GM18520 (cell line): Measurements from ENCODE around the gene CDH4.

Experiments
- ATAC-seq: cut with Tn5 transposase; IDR thresholded peaks from one replicate; pipeline ENCODE4 v1.9.1; 2021; ENCODE audit not compliant: unreplicated experiment

Gene CDH4

GRCh38 chr20:61790116-61790827 lies 538.2 kb downstream of the CDH4 start:
- no peak for ATAC-seq

- ATAC-seq = no peak
Observed at GRCh38 chr20:61791995-61792394, 539.9 kb downstream of the CDH4 start.

GRCh38 chr20:61795669-61796630 lies 543.9 kb downstream of the CDH4 start:
- no peak for ATAC-seq

- no peak for ATAC-seq
Observed at GRCh38 chr20:61796738-61797137, 544.7 kb downstream of the CDH4 start.

- no peak for ATAC-seq
Observed at GRCh38 chr20:61797200-61797599, 545.1 kb downstream of the CDH4 start.

- ATAC-seq = no peak
Observed at GRCh38 chr20:61797971-61798411, 545.9 kb downstream of the CDH4 start.

GRCh38 chr20:61798632-61799031 lies 546.6 kb downstream of the CDH4 start:
- ATAC-seq = no peak

GRCh38 chr20:61799394-61799923 lies 547.4 kb downstream of the CDH4 start:
- ATAC-seq = no peak

- ATAC-seq = no peak
Observed at GRCh38 chr20:61799928-61800327, 547.9 kb downstream of the CDH4 start.

- no peak for ATAC-seq
Observed at GRCh38 chr20:61800359-61801064, 548.5 kb downstream of the CDH4 start.

GRCh38 chr20:61801065-61801360 lies 549.0 kb downstream of the CDH4 start:
- ATAC-seq = no peak

GRCh38 chr20:61801428-61801827 lies 549.4 kb downstream of the CDH4 start:
- ATAC-seq = no peak

GRCh38 chr20:61801857-61802442 lies 549.9 kb downstream of the CDH4 start:
- ATAC-seq = no peak

GRCh38 chr20:61802721-61803311 lies 550.8 kb downstream of the CDH4 start:
- ATAC-seq = no peak

- ATAC-seq = no peak
Observed at GRCh38 chr20:61803416-61803914, 551.4 kb downstream of the CDH4 start.

- no peak for ATAC-seq
Observed at GRCh38 chr20:61803915-61804751, 552.1 kb downstream of the CDH4 start.

- no peak for ATAC-seq
Observed at GRCh38 chr20:61804752-61805295, 552.8 kb downstream of the CDH4 start.

GRCh38 chr20:61805365-61805764 lies 553.3 kb downstream of the CDH4 start:
- ATAC-seq = no peak

- ATAC-seq = no peak
Observed at GRCh38 chr20:61805781-61806180, 553.7 kb downstream of the CDH4 start.
